HG03060 (cell line): Measurements from ENCODE around the gene TEX35.
"Not testable (repeated sequence)": the region's sequence is repeated elsewhere in the genome, so short reads cannot be mapped to it uniquely, and the experiment has no call there.

Experiments
- ATAC-seq: cut with Tn5 transposase; IDR thresholded peaks from one replicate; pipeline ENCODE4 v1.9.1; 2021; ENCODE audit warnings: low read depth, moderate number of reproducible peaks; ENCODE audit not compliant: unreplicated experiment

TEX35 gene

DNA sequence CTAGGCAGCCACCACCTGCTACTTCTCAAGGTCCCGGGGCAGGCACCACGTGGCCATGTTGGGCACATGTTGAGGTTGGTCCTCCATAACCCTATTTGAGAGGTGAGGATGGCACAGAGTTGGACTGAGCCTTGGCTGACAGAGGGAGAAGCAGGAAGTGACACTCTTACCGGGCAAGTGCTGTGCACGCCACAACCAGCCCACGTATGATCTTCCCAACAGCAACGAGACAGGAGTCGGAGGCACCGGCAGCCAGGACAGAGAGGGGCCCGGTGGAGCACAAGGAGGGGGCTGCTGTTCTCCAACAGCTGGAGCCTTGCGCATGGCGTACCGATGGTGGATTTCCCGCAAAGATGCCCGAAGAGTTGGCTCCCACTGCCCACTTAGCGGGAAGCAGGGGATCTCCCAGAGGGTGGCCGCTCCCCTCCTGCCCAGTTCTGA, 19.6 kb upstream of the TEX35 start:
- no peak for ATAC-seq

DNA sequence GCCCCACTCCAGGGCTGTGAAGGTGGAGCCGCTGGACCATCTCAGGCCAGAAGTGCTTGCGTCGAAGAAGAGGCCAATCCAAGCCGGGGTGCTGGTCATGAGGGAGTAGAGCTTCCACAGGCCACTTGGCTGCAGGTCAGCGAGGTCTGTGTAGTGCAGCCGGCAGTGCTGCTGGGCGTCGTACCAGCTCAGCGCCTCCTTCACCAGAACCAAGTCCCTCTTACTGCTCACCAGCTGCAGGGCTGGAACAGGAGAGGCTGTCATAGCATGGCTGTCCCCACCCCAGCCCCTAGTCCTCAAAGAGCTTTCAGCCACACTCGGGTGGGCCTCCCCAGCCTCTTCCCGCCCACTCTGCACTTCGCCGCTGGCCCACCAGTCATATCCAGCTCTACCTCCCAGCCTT, 18.3 kb upstream of the TEX35 start:
- no peak for ATAC-seq

DNA sequence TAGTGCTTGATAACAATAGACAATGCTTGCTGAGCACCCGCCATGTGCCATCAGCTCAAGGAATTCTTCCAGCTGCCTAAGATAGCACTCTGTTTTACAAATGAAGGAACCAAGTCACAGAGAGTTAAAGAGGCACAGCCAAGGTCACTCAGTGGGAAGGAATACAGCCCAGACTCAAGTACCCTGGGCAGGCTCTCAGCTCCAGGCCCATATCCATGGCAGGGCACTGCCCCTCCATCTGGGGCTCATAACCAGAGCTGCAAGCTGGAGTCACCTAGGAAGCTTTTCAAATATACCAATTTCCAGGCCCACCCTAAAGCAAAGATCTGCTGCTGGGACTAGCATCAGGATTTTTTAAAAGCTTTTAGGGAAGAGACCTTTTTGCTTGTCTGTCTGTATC, 17.8 kb upstream of the TEX35 start:
- ATAC-seq = no peak

DNA sequence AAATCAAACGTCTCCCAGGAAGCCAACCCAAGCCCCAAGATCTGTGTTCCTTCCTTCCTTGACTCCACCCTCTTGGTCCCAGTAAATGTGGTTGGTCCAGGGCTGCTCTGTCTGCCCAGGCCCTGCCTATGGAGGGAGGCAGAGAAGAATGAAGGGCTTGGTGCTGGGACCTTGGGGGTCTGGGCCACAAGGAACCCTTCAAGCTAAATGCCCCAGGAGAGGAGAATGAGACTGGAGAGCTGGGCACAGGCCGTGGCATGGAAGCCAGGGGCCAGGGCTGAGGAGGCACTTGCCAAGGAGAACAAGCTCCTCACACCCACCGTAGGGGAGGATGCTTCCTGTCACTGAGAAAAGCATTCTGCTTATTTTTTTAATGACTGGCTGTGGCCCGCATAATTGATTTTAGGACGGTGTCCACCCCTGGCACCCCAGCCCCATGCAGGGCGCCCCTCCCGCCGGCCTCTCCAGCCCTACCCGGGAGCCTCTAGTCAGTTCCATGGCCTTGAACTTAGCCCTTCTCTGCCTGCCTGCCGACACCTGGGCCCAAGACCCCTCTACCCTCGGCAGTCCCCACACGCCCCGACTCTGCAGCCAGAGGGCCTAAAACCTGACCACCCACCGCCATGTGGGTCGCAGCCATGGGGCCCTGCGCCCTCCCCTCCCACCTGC, 17.0 kb upstream of the TEX35 start:
- ATAC-seq = no peak

DNA sequence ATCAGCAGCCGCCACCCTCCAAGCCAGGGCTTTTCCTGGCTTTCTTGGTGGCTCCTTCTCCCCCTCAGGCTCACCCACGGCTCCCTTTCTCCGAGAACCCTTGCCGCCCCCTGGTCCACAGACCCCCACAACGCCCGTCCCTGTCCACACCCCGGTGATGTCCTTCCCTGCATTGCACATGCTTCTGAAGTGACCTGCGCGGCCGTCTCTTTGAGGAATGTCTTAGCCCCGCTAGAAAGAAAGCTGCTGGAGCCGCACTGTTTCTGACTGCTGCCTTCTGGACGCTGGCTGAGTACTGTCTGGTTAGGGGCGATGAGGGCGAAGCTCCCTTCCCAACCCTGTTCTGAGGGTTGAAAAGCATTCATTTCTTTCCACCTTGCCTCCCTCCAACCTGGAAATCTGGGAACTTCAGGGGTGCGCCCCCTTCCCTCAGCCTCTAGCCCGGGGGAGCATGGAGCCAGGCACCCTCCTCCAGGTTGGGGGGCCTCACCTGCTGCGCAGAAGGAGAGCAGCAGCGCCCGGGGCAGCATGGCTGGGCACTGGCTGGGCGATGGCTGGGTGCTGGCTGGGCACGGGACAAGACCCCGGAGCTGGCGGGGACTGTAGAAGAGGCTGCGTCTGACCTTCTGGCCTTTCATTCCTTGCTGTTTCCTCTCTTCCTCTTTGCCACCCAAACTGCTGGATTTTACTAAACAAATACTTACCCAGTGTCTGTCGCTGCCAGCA, 16.3 kb upstream of the TEX35 start, which contains the start of gene CLEC20A:
Gene CLEC20A (minus strand): TSS at position 555 of the 726 bp plus-strand sequence. CDS start 25 bp downstream, at position 530.
- no peak for ATAC-seq

DNA sequence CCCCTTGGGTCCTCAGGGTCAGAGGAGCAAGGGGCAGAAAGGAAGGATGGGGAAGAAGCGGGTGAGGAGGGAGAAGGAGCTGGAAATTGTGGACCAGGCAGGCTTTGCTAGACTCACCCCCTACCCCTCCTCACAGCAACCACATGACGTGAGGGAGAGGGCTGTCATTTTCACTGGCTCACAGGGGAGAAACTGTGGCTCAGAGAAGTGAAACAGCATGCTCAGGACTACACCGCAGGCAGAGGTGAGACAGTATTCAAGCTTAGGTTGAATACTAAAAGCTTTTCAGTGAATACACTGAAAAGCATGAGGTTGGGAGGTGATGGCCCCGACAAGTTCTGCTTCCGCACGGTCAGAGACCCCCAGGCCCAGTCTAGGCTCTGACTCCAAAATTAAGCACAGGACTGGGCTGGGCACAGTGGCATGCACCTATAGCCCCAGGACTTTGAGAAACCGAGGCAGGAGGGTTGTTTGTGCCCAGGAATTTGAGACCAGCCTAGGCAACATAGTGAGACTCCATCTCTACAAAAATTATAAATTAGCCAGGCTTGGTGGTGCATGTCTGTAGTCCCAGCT, 14.9 kb upstream of the TEX35 start:
- ATAC-seq = no peak

DNA sequence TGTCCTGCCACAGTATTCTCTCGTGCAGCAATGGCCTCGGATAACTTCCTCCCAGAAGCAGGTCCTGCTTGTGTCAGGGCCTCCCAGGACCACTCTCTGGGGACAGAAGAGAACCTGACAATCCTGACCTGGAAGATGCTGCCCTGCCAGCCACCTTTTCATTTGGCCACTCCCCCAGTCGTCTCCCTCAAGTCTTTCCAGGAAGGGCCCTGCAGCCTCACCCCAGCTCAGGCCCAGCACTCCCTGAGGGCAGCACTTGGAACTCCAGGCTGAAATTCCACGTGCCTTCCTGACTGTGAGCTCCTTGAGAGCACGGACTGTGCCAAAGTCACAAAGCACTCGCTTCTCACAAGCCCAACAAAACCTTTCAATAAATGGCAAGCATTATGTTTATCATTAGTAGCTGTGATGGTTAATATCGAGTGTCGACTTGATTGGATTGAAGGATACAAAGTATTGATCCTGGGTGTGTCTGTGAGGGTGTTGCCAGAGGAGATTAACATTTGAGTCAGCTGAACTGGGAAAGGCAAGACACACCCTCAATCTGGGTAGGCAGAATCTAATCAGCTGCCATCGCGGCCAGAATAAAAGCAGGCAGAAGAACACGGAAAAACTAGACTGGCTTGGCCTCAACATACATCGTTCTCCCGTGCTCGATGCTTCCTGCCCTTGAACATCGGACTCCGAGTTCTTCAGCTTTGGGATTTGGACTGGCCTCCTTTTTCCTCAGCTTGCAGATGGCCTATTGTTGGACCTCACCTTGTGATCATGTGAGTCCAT, 13.8 kb upstream of the TEX35 start:
- no peak for ATAC-seq

DNA sequence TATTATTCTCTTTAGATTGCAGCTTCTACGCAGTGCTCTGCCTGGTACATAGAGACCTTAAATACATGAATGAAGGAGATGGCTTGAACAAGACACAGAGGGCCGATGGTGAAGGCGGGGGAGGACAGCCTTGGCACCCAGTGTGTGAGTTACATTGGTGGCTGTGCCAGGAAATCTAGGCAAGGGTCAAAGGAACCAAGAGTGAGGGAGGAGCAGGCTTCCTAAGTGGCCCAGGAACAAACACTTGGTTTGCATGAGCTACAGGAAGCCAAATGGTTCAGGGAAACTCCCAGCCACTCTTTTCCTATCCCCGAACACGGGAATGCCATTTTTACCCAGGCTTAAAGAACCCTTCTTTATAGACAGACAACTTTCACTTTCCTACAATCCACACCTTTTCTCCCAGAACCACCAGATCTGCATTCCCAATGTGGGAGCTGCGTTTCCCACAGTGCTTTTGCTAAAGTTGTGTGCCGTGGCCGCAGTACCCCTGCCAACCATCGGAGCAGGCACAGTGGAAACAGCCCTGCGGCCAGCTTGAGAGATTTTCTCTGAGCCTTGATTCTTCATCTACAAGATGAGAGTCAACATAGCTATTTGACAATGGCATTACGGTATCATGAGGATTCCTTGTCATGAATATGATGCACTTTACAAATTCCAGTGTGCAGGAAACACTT, 12.7 kb upstream of the TEX35 start:
- ATAC-seq = no peak

DNA sequence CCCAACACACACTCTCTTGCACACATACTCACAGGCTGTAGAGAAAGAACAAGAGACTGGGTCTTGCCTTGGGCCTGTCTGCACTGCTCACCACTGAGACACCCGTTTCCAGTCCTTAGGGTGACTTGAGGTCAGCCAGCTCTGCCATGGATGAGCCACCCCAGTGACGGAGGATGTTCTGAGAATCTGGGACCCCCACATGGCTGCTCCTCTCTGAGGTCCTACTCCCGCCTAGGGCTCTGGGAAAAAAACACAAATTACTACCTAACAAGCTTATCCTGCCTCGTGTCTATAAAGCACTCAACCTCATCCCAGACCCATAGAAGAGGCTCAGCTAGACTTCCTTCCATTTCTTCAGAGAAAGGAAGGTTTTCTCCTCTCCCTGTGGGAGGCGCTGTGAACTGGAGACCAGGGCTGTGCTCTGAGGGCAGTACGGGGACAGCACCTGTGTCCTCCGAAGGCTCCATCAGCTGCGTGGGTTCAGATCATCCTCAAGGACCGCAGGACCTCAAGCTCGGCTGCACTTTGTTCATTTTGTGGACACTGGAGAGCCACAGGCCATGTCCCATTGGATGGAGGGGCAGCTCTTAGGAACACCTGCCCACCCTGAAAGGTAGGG, 11.9 kb upstream of the TEX35 start:
- ATAC-seq = no peak

DNA sequence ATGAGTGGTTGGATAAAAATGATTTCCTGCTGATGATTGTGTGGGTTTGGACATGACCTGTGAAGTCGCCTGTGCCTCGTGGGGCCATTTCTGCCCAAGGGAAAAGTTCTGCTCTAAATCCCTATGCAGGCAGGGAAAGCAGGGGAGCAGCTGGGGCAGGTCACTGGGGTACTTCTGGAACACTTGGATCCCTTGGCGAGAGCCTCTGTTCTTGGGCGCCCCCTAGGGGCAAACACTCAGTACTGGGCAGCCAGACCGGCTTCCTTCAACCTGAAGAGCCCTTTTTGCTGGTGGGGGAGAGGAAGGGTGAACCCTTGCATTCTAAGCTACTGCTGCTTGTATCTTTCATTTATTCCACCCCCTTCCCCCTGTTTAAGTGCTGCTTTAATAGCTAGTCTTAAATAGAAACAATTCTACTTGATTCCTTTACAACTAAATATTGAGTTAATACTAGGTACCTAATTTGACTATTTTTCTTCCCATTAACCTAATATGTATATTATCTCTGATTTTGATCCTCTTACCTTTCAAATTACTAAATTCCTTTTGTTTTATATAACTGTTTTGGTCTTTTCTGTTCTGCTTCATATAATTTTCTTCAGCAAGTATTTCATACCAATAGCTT, 11.1 kb upstream of the TEX35 start:
- ATAC-seq = peak; percentile 88

DNA sequence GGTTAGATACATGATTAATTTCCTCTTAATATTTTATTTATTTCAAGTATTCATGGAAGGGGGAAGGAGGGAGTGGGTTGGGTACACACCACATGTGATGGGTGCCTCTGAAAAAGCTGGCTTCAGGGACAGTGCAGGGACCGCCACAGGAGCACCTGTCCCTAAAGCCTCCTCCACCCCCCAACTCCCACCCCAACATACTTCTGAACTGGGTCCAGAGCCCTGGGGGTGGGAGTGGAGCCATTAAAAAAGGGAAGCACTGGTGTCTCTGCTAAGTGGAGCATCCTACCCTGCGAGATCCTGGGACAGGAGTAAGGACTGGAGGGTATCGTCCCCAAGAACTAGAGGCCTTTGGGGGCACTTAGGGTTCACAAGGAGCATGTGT, 10.6 kb upstream of the TEX35 start:
- no peak for ATAC-seq

DNA sequence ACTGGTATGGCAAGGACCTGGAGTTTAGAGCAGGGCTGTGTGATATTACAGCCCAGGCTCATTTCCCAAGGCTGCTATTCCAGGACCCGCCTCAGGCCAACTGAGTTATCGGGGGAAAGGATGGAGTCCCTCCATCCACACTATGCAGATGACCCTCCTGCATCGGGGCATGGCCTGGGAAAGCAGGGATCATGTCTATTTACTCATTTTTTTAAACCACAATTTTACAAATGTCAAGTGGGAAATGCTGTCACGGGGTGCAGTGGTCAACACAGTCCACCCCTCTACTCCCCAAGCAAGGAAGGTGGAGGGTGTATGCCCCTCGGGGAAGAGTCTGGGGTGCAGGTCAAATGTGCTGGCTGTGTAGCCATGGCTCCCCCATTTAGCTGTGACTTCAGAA, 10.1 kb upstream of the TEX35 start:
- no peak for ATAC-seq

DNA sequence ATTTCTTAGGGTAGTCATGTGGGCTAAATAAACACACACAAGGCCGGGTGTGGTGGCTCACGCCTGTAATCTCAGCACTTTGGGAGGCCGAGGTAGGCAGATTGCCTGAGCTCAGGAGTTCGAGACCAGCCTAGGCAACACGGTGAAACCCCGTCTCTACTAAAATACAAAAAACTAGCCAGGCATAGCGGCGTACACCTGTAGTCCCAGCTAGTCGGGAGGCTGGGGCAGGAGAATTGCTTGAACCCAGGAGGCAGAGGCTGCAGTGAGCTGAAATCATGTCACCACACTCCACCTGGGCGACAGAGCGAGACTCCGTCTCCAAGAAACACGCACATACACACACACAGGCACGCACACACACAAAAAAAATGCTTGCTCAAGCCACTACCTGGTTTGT, 9.6 kb upstream of the TEX35 start:
- not testable (repeated sequence) for ATAC-seq

DNA sequence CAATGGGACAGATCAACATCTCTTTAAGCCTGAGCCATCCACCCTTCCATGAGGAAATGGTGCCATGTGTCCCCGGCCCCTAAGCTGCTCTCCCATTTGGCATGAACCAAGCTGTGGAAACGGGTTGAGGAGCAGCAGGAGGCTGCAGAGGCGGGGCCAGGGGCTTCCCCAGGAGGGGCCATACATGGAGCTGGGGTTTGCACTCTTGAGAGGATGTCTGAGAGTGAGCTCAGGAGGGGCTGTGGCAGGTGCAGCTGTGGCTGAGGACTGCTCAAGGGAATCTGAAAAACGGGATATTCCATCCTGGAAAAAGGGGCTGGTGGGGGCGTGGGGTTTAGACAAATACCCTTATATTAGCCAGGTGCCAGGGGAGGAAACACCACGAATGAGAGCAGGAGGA, 9.1 kb upstream of the TEX35 start:
- no peak for ATAC-seq

DNA sequence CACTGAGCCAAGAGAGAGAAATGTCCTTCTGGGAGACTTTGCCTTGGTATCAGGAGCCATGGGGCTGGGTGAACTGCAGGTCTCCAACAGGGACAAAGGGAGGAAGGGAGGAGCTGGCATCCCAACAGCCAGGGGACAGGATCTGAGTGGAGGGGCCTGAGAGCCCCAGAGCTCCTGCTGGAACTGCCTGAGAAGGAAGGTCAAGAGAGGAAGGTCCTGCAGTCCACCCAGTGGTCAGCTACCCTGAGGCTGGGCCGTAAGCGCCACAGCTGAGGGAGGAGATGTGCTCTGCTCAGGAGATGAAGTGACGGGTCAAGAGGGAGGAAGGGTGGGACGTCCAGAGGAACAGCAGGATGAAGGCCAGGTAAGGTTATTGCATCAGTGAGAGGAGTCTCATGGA, 8.6 kb upstream of the TEX35 start:
- ATAC-seq = no peak

DNA sequence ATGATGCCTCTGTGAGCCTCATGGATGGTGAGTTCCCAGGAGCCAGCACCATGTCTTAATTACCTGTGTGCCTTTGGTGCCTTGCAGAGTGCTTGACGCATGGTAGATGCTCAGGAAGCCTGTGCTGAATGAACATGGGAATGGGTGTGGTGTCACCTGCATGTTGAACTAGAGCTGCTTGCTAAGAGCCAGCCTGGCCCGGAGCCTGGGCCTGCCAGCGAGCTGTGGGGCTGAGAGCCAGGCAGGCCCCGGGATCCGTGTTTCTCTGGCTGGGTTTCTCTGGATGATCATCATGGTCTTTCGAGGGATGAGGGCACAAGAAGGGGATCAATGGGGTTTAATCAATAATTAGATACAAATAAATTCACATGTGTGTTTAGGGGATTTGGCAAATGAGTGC, 6.7 kb upstream of the TEX35 start:
- no peak for ATAC-seq

DNA sequence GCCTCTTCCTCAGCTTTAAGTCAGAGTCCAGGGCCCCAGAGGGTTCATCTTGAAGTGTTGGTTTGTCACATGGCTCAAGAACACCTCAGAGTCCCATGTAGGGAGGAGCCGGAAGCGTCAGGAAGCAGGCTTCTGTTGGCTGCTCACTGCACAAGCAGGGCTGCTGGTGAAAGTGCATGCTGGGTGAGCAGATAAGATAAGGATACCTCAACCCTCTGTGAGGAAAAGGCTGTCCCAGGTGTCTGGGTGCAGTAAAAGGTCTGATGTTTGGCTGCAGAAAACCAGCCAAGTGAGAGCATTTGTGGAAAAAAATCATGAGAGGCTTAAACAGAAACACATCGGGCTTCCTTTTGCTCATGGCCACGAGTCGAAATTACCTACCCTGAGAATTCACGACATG, 6.2 kb upstream of the TEX35 start:
- ATAC-seq = no peak

DNA sequence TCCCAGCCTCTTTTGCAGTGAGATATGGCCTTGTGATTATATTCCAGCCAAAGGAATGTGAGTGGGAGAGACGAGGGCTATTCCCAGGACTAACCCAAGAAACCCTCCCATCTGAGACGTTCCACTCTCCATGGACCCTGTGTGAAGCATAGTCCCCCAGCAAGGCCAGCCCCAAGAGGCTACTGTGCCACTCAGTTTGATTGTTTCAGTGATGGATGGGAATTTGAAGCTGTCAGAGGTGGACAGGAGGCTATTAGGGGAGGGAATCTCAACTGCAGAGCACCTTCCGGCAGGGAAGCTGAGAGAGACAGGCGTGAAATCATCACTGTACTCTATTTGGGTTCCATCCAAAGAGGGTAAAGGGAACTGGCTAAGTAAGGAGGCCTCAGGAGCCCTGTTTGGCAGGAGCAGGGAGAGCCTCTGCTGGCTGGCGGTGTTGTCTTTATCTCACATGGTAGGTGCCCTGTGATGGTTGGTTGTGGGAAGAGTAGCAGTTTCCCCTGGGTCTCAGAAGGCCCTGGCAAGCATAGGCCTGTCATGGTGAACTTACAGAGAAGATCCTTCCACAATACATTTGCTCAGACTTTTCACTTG, 3.4 kb upstream of the TEX35 start:
- ATAC-seq = no peak

DNA sequence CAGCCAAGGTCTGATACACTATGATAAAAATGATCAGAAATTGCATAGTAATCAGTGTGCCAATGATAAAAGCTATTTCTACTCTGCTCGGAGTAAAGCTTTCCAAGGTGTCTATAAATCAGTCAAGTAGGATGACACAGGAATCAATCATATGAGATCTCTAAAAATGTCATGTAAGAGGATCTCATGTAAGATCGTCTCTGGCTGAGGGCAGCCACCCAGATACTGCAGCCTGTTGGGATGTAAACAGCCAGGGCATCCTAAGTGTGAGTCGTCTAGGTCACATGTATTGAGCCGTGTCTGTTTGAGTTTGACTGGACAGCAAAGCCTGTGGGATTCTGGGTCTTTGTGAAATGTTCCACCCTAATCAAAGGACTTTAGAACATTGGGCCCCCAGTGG, 2.8 kb upstream of the TEX35 start:
- no peak for ATAC-seq
